HepG2 (cell line): ENCODE measurements around the gene S100A6. TPM values are rescaled to one million over a fixed set of nuclear protein-coding genes. Genes with fewer than 3 reads are reported as not detected.
A peak's percentile ranks its signal among the peaks of the same experiment; 100 is the strongest.

Experiments
- FIP1L1 ChIP-seq: fragments of 200-400 bp; formaldehyde crosslinking; IDR thresholded peaks from 2 replicates; pipeline ENCODE4 v1.6.1; 2018; ENCODE audit warnings: low read depth, mild to moderate bottlenecking, low read length, moderate library complexity, borderline replicate concordance; ENCODE audit not compliant: insufficient read depth
- JUNB ChIP-seq: sonication (generic); formaldehyde crosslinking; IDR thresholded peaks from 2 replicates; pipeline ENCODE4 v1.8.0; 2022; ENCODE audit warnings: missing genetic modification reagents, mild to moderate bottlenecking, borderline replicate concordance
- KDM4B ChIP-seq: sonication (generic); formaldehyde crosslinking; IDR thresholded peaks from 2 replicates; pipeline ENCODE4 v1.4.0; 2020; ENCODE audit warnings: missing genetic modification reagents
- MEIS1 ChIP-seq: sonication (generic); formaldehyde crosslinking; IDR thresholded peaks from 2 replicates; pipeline ENCODE4 v1.9.0; 2021; ENCODE audit warnings: mild to moderate bottlenecking, missing genetic modification reagents, moderate library complexity, borderline replicate concordance
- REPIN1 ChIP-seq: sonication (generic); formaldehyde crosslinking; IDR thresholded peaks from 2 replicates; pipeline ENCODE4 v1.8.0; 2022; ENCODE audit warnings: missing genetic modification reagents, low read depth, mild to moderate bottlenecking, borderline replicate concordance
- SALL2 ChIP-seq: sonication (generic); formaldehyde crosslinking; IDR thresholded peaks from 2 replicates; pipeline ENCODE4 v1.8.1; 2023; ENCODE audit warnings: mild to moderate bottlenecking, missing genetic modification reagents, inconsistent platforms
- SKI ChIP-seq: fragments of 450-650 bp; IDR thresholded peaks from one replicate; pipeline ENCODE4 v1.6.1; 2018; ENCODE audit warnings: mild to moderate bottlenecking; ENCODE audit not compliant: partially characterized antibody
- TBX2 ChIP-seq: sonication (generic); formaldehyde crosslinking; IDR thresholded peaks from 2 replicates; pipeline ENCODE4 v1.5.0; 2020; ENCODE audit warnings: missing genetic modification reagents, mild to moderate bottlenecking, borderline replicate concordance
- ZFP36L1 ChIP-seq: sonication (generic); formaldehyde crosslinking; IDR thresholded peaks from 2 replicates; pipeline ENCODE4 v1.8.0; 2022; ENCODE audit warnings: mild to moderate bottlenecking, missing genetic modification reagents, moderate library complexity
- ZNF3 ChIP-seq: IDR thresholded peaks from 2 replicates; pipeline ENCODE4 v1.7.0; 2017; ENCODE audit warnings: inconsistent platforms
- ZNF446 ChIP-seq: sonication (generic); formaldehyde crosslinking; IDR thresholded peaks from 2 replicates; pipeline ENCODE4 v1.5.0; 2020; ENCODE audit warnings: mild to moderate bottlenecking, missing genetic modification reagents
- ZNF777 ChIP-seq: sonication (generic); formaldehyde crosslinking; IDR thresholded peaks from 2 replicates; pipeline ENCODE4 v1.4.0; 2020; ENCODE audit warnings: missing genetic modification reagents
- polyA plus RNA-seq, 8 experiments: library from polyadenylated mRNA; depleted of rRNA in 3 of 8; stranded (reverse) in 7 of 8; unstranded in 1 of 8; fragments of >200 nt; fragmentation: Illumina TruSeq in 4 of 8; extraction: Trizol in 4 of 8; gene quantifications; 2 replicates each; pipeline versions ENCODE4 v1.2.1 to v1.2.3, GENCODE V29; 2011 to 2016; ENCODE audit warnings: low read depth in 4 of 8, missing spikeins in 1 of 8, mixed read lengths in 1 of 8; ENCODE audit not compliant: insufficient read depth in 1 of 8
- total RNA-seq, 5 experiments: library from RNA; depleted of rRNA; stranded (reverse); fragments of >200 nt; fragmentation: Illumina TruSeq; extraction: Trizol; gene quantifications; 2 replicates each; pipeline ENCODE4 v1.2.3, GENCODE V29; 2016; ENCODE audit warnings: low read depth in 1 of 5
- TF ChIP-seq, protein P1 (sequence below): sonication (generic); formaldehyde crosslinking; IDR thresholded peaks from 2 replicates; pipeline ENCODE4 v1.5.0; 2020; ENCODE audit warnings: mild to moderate bottlenecking, missing genetic modification reagents
- TF ChIP-seq, protein P2 (sequence below): sonication (generic); formaldehyde crosslinking; IDR thresholded peaks from 2 replicates; pipeline ENCODE4 v1.9.0; 2021; ENCODE audit warnings: mild to moderate bottlenecking, missing genetic modification reagents
- TF ChIP-seq, protein P3 (sequence below): sonication (generic); formaldehyde crosslinking; IDR thresholded peaks from 2 replicates; pipeline ENCODE4 v1.4.0; 2020; ENCODE audit warnings: low read depth, mild to moderate bottlenecking, missing genetic modification reagents

S100A6 gene
- total and polyA plus RNA-seq, 2 of the 13 experiments (the other 11 are each of a cell fraction or from before 2014, with no cell fraction given), result 72.9 to 85.0 TPM

DNA sequence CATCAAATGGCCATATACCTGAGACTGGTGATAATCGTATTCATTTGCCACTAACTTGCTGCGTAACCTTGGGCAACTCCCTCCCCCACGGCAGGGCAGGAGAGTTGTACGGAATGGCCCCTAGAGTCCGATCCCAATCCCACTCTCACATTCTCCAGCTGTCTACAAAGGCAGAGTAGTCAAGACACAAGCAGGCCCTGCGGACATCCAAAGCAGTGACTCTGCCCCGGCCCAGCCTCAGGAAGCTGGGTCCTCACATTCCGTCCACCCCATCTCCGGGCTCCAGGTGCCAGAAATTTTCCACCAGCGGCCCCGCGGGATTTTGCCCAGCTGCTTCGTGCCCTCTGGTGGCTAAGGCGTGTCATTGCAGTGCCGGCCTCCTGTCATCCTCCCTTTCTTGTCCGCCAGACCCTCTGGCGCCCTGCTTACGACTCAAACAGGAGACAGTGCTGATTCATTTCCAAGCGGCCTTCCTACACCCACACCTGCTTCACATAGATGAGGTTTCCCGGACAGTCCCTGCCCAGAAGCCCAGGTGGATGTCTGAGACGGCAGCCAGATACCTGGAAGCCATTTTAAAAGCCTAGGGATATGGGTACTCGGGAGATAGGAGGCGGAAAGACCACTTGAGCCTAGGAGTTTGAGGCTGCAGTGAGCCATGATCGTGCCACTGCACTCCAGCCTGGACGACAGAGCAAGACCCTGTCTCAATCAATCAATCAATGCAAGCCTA, 32.7 kb upstream of the S100A6 start (continued):
- TF ChIP-seq, protein P1, sequence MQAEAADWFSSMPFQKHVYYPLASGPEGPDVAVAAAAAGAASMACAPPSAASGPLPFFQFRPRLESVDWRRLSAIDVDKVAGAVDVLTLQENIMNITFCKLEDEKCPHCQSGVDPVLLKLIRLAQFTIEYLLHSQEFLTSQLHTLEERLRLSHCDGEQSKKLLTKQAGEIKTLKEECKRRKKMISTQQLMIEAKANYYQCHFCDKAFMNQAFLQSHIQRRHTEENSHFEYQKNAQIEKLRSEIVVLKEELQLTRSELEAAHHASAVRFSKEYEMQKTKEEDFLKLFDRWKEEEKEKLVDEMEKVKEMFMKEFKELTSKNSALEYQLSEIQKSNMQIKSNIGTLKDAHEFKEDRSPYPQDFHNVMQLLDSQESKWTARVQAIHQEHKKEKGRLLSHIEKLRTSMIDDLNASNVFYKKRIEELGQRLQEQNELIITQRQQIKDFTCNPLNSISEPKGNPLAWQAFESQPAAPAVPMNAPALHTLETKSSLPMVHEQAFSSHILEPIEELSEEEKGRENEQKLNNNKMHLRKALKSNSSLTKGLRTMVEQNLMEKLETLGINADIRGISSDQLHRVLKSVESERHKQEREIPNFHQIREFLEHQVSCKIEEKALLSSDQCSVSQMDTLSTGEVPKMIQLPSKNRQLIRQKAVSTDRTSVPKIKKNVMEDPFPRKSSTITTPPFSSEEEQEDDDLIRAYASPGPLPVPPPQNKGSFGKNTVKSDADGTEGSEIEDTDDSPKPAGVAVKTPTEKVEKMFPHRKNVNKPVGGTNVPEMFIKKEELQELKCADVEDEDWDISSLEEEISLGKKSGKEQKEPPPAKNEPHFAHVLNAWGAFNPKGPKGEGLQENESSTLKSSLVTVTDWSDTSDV (CRISPR knock-in tag), result no peak
- TF ChIP-seq ZNF3 (CRISPR knock-in tag), result no peak
- TF ChIP-seq ZNF446 (CRISPR knock-in tag), result no peak
- TF ChIP-seq ZFP36L1, result no peak
- TF ChIP-seq REPIN1 (CRISPR knock-in tag), result peak; percentile 29; the same call in 1 of the 2 replicates
- peak; percentile 62; the same call in 1 of the 2 replicates for TF ChIP-seq ZNF777 (CRISPR knock-in tag)
- TF ChIP-seq, protein P2, sequence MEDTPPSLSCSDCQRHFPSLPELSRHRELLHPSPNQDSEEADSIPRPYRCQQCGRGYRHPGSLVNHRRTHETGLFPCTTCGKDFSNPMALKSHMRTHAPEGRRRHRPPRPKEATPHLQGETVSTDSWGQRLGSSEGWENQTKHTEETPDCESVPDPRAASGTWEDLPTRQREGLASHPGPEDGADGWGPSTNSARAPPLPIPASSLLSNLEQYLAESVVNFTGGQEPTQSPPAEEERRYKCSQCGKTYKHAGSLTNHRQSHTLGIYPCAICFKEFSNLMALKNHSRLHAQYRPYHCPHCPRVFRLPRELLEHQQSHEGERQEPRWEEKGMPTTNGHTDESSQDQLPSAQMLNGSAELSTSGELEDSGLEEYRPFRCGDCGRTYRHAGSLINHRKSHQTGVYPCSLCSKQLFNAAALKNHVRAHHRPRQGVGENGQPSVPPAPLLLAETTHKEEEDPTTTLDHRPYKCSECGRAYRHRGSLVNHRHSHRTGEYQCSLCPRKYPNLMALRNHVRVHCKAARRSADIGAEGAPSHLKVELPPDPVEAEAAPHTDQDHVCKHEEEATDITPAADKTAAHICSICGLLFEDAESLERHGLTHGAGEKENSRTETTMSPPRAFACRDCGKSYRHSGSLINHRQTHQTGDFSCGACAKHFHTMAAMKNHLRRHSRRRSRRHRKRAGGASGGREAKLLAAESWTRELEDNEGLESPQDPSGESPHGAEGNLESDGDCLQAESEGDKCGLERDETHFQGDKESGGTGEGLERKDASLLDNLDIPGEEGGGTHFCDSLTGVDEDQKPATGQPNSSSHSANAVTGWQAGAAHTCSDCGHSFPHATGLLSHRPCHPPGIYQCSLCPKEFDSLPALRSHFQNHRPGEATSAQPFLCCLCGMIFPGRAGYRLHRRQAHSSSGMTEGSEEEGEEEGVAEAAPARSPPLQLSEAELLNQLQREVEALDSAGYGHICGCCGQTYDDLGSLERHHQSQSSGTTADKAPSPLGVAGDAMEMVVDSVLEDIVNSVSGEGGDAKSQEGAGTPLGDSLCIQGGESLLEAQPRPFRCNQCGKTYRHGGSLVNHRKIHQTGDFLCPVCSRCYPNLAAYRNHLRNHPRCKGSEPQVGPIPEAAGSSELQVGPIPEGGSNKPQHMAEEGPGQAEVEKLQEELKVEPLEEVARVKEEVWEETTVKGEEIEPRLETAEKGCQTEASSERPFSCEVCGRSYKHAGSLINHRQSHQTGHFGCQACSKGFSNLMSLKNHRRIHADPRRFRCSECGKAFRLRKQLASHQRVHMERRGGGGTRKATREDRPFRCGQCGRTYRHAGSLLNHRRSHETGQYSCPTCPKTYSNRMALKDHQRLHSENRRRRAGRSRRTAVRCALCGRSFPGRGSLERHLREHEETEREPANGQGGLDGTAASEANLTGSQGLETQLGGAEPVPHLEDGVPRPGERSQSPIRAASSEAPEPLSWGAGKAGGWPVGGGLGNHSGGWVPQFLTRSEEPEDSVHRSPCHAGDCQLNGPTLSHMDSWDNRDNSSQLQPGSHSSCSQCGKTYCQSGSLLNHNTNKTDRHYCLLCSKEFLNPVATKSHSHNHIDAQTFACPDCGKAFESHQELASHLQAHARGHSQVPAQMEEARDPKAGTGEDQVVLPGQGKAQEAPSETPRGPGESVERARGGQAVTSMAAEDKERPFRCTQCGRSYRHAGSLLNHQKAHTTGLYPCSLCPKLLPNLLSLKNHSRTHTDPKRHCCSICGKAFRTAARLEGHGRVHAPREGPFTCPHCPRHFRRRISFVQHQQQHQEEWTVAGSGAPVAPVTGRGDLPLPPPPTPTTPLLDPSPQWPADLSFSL (CRISPR knock-in tag), result no peak
- TF ChIP-seq, protein P3, sequence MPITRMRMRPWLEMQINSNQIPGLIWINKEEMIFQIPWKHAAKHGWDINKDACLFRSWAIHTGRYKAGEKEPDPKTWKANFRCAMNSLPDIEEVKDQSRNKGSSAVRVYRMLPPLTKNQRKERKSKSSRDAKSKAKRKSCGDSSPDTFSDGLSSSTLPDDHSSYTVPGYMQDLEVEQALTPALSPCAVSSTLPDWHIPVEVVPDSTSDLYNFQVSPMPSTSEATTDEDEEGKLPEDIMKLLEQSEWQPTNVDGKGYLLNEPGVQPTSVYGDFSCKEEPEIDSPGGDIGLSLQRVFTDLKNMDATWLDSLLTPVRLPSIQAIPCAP, result no peak
- TF ChIP-seq FIP1L1, result no peak
- 0 out of 2 replicates have a peak, but pooled peaks have one; percentile 77 for TF ChIP-seq MEIS1 (CRISPR knock-in tag)
- TF ChIP-seq KDM4B (CRISPR knock-in tag), result no peak
- no peak for TF ChIP-seq SALL2 (CRISPR knock-in tag)
- no peak for TF ChIP-seq JUNB
- no peak for TF ChIP-seq SKI
- TF ChIP-seq TBX2 (CRISPR knock-in tag), result no peak
